Stimulated activated CD8-positive, alpha-beta memory T cell treated with anti-CD3 and anti-CD28 coated beads, Interleukin-15, amount 100 ng/mL, for 1 hour (primary cell): ENCODE measurements around the gene RPUSD1.
A peak's percentile ranks its signal among the peaks of the same experiment; 100 is the strongest.

Source experiments
- DNase-seq: peaks from one replicate; pipeline ENCODE4 v3.0.0-alpha.2; 2020; ENCODE audit warnings: low read depth

The RPUSD1 gene

GRCh38 chr16:799111-799947 lies 11.1 kb upstream of the RPUSD1 start:
- DNase-seq: no peak

GRCh38 chr16:798666-799065 lies 10.5 kb upstream of the RPUSD1 start:
- no peak for DNase-seq

DNA sequence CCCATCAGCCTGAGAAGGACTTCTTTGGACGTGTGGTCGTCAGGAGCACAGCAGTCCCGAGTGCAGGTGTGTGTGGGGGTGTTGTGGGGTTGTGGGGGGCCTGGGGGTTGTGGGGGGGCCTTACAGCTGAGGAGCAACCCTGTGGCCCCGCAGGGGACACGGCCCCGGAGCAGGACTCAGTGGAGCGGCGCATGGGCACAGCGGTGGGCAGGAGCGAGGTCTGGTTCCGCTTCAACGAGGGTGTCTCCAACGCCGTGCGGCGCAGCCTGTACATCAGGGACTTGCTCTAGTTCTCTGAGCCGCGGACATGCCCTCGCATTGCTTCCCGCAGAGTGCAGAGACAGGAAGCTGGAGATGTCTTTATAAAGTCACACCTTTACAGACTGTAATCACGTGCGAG lies 9.5 kb upstream of the RPUSD1 start:
- no peak for DNase-seq

GRCh38 chr16:797120-797420 lies 8.9 kb upstream of the RPUSD1 start:
- DNase-seq: no peak

GRCh38 chr16:796296-797119 lies 8.3 kb upstream of the RPUSD1 start:
- DNase-seq: no peak

- no peak for DNase-seq
Observed at GRCh38 chr16:795580-796229, 7.5 kb upstream of the RPUSD1 start.

- no peak for DNase-seq
Observed at GRCh38 chr16:794853-795466, 6.8 kb upstream of the RPUSD1 start.

GRCh38 chr16:794091-794822 lies 6.1 kb upstream of the RPUSD1 start:
- no peak for DNase-seq

GRCh38 chr16:793414-793813 lies 5.2 kb upstream of the RPUSD1 start:
- DNase-seq: no peak

DNA sequence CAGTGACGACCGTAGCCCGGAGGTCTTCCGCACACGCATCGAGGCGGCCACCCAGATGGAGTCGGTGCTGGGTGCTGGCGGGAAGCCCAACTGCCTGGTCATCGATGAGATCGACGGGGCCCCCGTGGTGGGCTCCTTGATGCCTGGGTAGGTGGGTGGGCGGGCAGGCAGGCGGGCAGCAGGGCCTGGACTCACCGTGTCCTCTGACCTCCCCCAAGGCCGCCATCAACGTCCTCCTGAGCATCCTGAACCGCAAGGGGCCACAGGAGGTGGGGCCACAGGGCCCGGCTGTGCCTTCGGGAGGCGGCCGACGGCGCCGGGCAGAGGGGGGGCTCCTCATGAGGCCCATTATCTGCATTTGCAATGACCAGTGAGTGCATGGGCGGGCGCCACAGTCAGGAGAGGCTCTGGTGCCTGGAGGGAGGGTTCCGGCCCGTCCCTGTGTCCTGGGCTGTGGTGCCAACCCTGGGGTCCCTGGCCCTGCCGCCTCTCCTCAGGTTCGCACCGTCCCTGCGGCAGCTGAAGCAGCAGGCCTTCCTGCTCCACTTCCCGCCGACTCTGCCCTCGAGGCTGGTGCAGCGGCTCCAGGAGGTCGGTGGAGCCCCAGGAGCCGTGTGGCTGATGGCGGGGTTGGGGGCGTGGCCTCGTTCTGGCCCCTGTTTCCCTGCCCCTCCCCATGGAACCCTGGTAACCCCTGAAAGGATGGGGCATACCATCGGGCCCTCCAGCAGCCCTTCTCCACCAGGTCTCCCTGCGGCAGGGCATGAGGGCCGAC lies 4.2 kb upstream of the RPUSD1 start:
- DNase-seq: no peak

- no peak for DNase-seq
Observed at GRCh38 chr16:791131-791530, 3.0 kb upstream of the RPUSD1 start.

- DNase-seq: no peak
Observed at GRCh38 chr16:790086-790485, 1.9 kb upstream of the RPUSD1 start.

- DNase-seq: no peak
Observed at GRCh38 chr16:789191-789850, 1.1 kb upstream of the RPUSD1 start.

DNA sequence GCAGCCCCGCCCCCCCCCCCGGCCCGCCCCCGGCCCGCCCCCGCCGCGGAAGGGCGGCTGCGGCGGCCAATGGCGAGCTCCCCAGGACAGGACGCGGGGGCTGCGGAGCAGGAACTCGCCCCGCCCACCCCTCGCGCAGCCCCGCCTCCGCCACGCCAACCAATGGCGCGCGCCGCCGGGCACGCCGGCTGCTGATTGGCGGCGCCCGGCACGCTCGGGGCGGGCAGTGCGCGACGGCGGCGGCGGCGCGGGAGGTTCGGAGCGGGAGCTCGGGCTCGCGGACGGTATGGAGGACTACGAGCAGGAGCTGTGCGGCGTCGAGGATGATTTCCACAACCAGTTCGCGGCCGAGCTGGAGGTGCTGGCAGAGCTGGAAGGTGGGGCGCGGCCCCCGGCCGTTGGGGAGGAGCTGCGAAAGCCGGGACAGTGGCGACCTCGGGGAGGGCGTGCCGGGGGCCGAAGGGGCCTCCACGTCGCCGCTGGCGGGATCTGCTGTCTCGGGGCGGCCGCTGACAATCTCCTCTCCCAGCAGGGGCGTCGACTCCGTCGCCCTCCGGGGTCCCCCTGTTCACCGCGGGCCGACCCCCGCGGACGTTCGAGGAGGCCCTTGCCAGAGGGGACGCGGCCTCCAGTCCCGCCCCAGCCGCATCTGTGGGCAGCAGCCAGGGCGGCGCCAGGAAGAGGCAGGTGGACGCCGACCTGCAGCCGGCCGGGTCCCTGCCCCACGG lies 382 bp upstream of the RPUSD1 start, which contains the start of gene CHTF18:
Gene CHTF18 (plus strand): TSS at position 222 of the 728 bp plus-strand sequence. CDS start 65 bp downstream, at position 287.
- peak; percentile 82 for DNase-seq

DNA sequence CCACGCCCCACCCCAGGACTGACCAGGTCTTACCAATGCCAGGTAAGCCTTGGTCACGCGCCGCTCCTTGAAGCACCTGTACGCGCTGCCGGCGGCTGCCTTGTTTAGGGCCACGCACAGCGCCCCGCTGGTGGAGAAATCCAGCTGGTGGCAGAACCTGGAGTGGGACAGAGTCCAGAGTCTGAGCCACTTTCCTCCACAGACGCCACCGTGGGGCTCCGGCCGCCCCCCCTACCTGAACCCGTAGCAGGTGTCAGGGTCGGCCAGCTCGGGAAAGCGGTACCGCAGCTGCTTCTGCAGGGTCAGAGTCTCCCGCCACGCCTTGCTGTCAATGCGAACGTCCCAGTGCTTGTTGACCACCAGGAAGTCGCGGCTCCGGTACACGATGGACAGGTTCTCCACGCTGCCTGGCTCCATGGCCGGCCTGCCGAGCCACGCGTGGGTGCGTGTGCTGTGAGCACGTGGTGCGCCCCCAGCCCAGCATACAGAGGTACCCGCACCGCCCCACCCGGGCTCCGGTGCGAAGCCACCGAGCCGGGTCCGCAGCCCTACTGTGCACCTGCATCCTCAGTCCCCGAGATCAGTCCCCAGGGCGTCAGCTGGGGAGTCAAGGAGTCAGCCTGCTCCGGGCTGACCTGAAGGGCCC lies 737 bp downstream of the RPUSD1 start:
- no peak for DNase-seq

- DNase-seq: peak; percentile 54
Observed at GRCh38 chr16:785563-786535, 2.3 kb downstream of the RPUSD1 start.

DNA sequence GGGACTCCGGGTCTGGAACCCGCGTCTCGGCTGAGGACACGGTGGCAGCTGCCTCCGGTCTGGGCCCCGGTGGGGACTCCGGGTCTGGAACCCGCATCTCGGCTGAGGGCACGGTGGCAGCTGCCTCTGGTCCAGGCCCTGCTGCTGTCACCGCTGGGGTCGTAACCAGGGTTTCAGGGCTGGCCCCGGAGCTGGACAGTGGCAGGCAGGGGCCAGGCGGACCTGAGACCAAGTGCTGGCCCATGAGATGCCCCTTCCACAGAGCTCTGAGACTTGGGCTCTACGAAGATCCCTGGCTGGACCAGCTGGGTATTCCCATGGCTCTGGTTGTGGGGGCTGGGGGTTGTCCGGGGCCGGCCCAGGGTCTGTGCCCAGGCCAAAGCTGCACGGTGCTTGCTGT lies 3.8 kb downstream of the RPUSD1 start:
- DNase-seq: no peak
